Activated CD4-positive, CD25-positive, alpha-beta regulatory T cell (primary cell): ENCODE results near the gene SIN3A.
"Not testable (repeated sequence)": the region's sequence is repeated elsewhere in the genome, so short reads cannot be mapped to it uniquely, and the experiment has no call there.

ENCODE experiments used
- DNase-seq, 4 experiments: peaks; one replicate each; lab custom pipeline; 2025; lab: John Stamatoyannopoulos, UW

The SIN3A gene

DNA sequence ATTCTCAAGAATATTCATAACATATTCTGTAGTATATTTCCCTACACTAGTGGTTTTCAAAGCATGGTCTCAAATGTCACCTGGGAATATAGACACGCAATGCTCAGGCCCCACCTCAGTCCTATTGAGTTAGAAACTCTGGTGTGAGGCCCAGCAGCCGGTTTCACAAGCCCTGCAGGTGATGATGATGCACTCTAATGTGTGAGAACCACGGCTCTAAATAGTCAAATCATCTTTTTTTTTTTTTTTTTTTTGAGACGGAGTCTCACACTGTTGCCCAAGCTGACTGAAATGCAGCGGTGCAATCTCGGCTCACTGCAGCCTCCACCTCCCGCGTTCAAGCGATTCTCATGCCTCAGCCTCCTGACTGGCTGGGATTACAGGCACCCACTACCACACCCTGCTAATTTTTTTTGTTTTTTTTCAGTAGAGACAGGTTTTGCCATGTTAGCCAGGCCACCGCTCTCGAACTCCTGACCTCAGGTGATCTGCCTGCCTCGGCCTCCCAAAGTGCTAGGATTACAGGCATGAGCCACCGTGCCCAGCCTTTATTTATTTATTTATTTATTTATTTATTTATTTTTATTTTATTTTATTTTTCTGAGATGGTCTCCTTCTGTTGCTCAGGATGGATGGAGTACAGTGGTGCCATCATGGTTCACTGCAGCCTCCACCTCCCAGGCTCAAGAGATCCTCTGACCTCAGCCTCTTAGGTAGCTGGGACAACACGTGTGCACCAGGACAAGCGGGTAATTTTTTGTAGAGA, 117.7 kb downstream of the SIN3A start:
- DNase-seq = not testable (repeated sequence)

DNA sequence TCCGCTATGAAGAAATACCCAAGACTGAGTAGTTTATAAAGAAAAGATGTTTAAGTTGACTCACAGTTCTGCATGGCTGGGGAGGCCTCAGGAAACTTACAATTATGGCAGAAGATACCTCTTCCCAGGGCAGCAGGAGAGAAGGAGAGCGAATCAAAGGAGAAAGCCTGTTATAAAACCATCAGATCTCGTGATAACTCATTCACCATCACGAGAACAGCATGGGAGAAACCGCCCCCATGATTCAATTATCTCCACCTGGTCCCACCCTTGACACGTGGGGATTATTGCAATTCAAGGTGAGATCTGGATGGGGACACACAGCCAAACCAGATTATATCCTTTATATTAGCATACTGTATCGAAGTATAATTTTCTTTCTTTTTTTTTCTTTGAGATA, 119.4 kb downstream of the SIN3A start:
- DNase-seq = not testable (repeated sequence)

DNA sequence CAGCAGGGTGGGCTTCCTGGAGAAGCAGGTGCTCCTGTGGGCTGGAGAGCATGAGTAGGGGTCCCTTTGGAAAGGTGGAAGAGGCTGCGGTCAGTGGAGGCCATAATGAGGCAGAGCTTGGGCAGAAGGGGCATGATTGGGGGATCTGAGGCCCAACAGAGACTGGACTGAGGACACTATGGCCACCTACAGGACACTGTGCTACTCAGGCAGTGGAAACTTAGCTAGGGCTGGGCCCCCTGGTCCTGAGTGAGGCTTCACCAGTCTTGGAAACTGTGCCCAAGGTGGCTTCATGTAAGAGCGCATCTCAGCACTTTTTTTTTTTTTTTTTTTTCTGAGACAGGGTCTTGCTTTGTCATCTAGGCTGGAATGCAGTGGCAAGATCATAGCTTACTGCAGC, 121.9 kb downstream of the SIN3A start:
- no peak for DNase-seq

DNA sequence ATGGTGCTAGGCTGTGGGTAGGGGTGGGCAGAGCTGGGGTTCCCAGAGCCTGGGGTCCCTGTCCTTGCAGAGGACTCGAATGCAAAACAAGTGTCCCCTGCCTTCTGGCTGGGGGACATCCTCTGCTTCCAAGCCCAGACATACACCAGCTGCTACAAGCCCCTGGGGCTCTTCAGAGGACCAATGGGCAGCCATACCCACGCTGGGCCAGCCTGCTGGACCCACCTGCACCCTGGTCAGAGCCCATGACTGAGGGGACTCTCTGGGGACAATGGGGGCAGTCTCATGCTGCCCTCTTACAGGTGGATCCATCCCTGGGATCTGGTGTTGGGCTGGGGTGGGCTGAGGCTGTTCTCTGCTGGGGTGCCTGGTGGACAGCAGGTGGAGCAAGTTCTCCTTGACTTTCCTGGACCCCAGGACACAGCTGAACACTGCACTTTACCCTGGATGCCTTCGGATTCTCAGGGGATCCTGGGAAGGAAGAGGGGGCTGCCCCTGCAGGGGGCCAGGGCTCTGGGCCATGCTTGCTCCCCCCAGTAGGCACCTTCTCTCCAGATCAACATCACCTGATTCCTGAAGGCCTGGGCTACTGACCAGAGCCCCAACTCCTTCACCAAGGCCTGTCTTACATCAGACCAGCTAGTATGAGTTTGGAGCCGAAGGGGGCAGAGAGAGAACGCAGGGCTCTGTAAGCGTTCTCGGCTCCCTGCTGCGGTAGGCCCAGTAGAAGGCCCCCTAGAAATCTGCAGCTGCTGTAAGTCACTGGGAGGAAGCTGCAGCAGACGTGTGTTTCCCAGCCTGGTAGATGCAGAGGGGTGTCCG, 122.8 kb downstream of the SIN3A start:
- no peak for DNase-seq

DNA sequence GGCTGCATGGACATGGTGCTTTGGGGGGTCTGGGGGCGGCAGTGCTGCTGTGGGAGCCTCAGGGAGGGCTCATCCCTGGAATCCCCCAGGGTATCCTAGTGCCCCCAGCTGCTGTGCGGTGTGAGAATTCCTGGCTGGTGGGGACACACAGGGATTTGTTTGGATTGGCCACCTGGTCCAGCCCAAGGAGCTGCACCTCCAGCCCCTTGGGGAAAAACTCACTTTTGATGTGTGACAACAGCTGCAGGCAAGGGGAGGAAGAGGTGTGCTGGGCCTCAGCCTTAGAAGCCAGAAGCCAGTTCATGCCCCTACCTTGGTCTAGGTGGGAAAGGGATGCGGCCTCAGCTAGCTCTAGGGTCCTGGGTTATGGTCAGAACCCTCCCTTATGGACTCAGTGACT, 124.0 kb downstream of the SIN3A start:
- no peak for DNase-seq

DNA sequence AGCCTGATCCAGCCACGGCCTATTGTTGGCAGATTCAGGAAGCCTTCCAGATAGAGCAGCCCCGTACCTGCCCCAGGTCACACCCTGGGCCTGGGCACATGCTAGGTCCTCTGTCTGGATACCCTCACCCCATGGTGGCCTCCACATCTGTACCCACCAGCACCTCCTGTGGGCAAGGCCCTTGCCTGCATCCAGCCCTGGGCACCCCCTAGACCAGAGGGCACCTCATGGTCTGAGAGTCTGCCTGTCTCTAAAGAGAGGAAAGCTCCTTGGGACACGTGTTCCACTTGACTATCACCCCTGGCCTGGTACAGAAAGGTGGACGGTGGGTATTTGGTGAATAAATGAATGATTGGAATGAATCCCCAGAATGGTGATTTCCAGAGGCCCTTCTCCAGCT, 124.5 kb downstream of the SIN3A start:
- no peak for DNase-seq

DNA sequence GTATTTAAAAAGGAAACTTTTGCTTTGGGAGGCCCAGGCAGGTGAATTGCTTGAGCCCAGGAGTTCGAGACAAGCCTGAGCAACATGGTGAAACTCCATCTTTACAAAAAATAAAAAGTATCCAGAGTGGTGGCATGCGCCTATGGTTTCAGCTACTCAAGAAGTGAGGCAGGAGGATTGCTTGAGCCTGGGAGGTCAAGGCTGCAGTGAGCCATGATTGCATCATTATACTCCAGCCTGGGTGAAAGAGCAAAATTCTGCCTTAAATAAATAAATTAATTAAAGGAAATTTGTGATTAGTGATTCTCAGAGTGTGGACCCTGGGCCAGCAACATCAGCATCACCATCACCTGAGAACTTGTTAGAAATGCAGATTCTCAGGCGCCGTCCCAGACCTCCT, 125.6 kb downstream of the SIN3A start:
- no peak for DNase-seq

DNA sequence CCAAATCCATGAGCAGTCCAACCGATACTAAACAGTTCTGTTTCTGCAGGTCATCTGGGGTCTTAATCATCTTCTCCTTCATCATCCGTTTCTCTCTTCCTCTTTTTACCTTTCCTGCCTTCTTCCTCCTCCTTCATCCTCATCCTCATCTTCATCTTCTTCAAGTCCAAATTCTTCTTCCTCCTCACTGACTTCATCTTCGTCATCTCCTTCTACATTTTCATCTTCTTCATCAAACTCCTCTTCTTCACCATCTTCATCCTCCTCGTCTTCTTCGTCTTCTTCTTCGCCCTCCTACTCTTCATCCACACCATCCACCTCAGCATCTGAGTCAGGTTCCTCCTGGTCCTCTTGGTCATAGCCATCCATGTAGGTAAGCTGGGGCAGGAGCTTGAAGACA, 129.8 kb downstream of the SIN3A start:
- no peak for DNase-seq
